Esophagus muscularis mucosa (tissue), 4 donors: Measurements from ENCODE around the gene TNFRSF25.

Source experiments
- EP300 ChIP-seq: sonication (generic); formaldehyde crosslinking; IDR thresholded peaks from one replicate; pipeline ENCODE4 v1.6.1; 2017; ENCODE audit warnings: antibody characterized with exemption
- POLR2A ChIP-seq: fragments of 450-650 bp; IDR thresholded peaks from one replicate; pipeline ENCODE4 v1.6.1; 2017; ENCODE audit warnings: antibody characterized with exemption, moderate library complexity, mild to moderate bottlenecking, low read depth
- TF ChIP-seq, protein P1 (sequence below), 3 experiments: fragments of 200-600 bp in 2 of 3; fragments of 450-650 bp in 1 of 3; sonication (generic) in 2 of 3; IDR thresholded peaks; one replicate each; pipeline ENCODE4 v1.5.1; 2017 to 2019; ENCODE audit warnings: antibody characterized with exemption in 3 of 3, mild to moderate bottlenecking in 2 of 3, moderate library complexity in 1 of 3

DNA sequence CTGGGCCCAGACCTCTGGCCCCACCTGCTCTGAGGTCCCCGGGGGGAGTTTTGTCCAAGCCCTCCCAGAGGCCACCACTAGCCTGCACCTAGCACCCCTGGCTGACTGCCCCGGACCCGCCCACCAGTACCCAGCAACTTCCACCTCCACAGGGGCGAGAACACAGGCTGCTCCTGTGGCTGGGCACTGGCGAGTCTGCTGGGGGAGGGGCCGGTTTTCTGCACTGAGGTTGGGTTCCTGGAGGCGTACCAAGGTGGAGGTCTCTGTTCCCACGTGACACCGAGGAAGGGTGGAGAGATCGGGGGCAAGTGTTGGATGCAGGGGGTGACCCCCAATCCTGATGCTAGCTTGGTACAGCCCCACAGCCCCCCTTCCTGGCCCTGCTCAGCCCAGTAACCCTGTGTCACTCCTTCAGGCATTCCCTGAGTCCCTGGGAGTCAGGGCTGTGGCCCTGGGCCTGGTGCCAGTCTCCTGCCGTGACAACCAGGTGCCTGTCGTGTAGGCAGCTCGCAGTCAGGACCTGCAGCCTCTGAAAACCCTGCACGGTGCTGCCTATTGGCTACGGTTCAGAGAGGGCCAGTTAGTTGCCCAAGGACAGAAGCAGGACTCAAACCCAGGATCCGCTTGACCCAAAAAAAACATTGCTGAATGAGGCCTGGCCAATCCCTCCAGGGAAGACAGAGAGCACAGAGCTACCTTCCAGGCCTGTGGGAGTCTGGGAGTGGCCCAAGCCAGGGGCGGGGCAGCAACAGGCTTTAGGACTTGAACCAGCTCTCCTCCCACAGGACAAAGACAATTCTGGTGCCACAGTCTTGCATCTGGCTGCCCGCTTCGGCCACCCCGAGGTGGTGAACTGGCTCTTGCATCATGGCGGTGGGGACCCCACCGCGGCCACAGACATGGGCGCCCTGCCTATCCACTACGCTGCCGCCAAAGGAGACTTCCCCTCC lies 38.3 kb downstream of the TNFRSF25 start:
- TF ChIP-seq, protein P1, sequence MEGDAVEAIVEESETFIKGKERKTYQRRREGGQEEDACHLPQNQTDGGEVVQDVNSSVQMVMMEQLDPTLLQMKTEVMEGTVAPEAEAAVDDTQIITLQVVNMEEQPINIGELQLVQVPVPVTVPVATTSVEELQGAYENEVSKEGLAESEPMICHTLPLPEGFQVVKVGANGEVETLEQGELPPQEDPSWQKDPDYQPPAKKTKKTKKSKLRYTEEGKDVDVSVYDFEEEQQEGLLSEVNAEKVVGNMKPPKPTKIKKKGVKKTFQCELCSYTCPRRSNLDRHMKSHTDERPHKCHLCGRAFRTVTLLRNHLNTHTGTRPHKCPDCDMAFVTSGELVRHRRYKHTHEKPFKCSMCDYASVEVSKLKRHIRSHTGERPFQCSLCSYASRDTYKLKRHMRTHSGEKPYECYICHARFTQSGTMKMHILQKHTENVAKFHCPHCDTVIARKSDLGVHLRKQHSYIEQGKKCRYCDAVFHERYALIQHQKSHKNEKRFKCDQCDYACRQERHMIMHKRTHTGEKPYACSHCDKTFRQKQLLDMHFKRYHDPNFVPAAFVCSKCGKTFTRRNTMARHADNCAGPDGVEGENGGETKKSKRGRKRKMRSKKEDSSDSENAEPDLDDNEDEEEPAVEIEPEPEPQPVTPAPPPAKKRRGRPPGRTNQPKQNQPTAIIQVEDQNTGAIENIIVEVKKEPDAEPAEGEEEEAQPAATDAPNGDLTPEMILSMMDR (IDR thresholded peaks at IDR 0.05): no peak
- no peak for TF ChIP-seq POLR2A
- no peak for TF ChIP-seq EP300
